Neural crest cell (in vitro differentiated cells): ENCODE data around the gene PDHB. TPM values are rescaled to one million over a fixed set of nuclear protein-coding genes. Genes with fewer than 3 reads are reported as not detected.

Experiments used
- DNase-seq: peaks from one replicate; pipeline ENCODE4 v3.0.0; 2021; ENCODE audit warnings: low read depth, mixed read lengths, low spot score
- H3K27ac Mint-ChIP-seq: one replicate; pipeline ENCODE4 v1.8.0; 2021; ENCODE audit warnings: mild to moderate bottlenecking, mixed read lengths; ENCODE audit not compliant: unreplicated experiment
- H3K27me3 Mint-ChIP-seq: 2 replicates; pipeline ENCODE4 v1.8.0; 2021; ENCODE audit warnings: low read depth, mild to moderate bottlenecking, mixed read lengths
- H3K36me3 Mint-ChIP-seq: 2 replicates; pipeline ENCODE4 v1.8.0; 2021; ENCODE audit warnings: low read depth, mild to moderate bottlenecking, mixed read lengths
- H3K4me1 Mint-ChIP-seq: 2 replicates; pipeline ENCODE4 v1.8.0; 2021; ENCODE audit warnings: mixed read lengths
- H3K4me3 Mint-ChIP-seq: one replicate; pipeline ENCODE4 v1.8.0; 2021; ENCODE audit warnings: mild to moderate bottlenecking, mixed read lengths
- H3K9me3 Mint-ChIP-seq: 2 replicates; pipeline ENCODE4 v1.8.0; 2021; ENCODE audit warnings: mixed read lengths
- CTCF ChIP-seq: fragments of 200-600 bp; sonication (generic); conservative IDR thresholded peaks from 2 replicates; pipeline ENCODE4 v1.5.0; 2021; ENCODE audit warnings: antibody characterized with exemption, mild to moderate bottlenecking
- total RNA-seq: library from RNA; stranded (reverse); gene quantifications from 2 replicates; pipeline ENCODE4 v1.2.1, GENCODE V29; 2021

PDHB gene
- total RNA-seq, 1 donor from 2014 or later = 71.4 TPM

GRCh38 chr3:58466899-58467563 lies 33.4 kb upstream of the PDHB start:
- DNase-seq = no peak
- Mint-ChIP-seq H3K27ac (peak overlapping the region; percentile 20), H3K36me3 (no peaks in the 10 kb centered on the region), H3K4me1 (peaks cover 16% of the 10 kb centered on the region), H3K4me3 (no peak overlapping the region), H3K9me3 (no peaks in the 10 kb centered on the region), H3K27me3 (no peaks in the 10 kb centered on the region)
- no peak for TF ChIP-seq CTCF

GRCh38 chr3:58464866-58465265 lies 31.2 kb upstream of the PDHB start:
- Mint-ChIP-seq H3K27me3 (no peaks in the 10 kb centered on the region), H3K36me3 (no peaks in the 10 kb centered on the region), H3K27ac (no peak overlapping the region), H3K9me3 (no peaks in the 10 kb centered on the region), H3K4me3 (no peak overlapping the region), H3K4me1 (peaks cover 6% of the 10 kb centered on the region)
- TF ChIP-seq CTCF = no peak
- no peak for DNase-seq

GRCh38 chr3:58463942-58464271 lies 30.3 kb upstream of the PDHB start:
- Mint-ChIP-seq H3K4me1 (peaks cover 6% of the 10 kb centered on the region), H3K4me3 (no peak overlapping the region), H3K27me3 (no peaks in the 10 kb centered on the region), H3K9me3 (no peaks in the 10 kb centered on the region), H3K27ac (no peak overlapping the region), H3K36me3 (no peaks in the 10 kb centered on the region)
- DNase-seq = no peak
- TF ChIP-seq CTCF = no peak

GRCh38 chr3:58463181-58463941 lies 29.7 kb upstream of the PDHB start:
- no peaks in the 10 kb centered on the region for H3K9me3 Mint-ChIP-seq
- peak; percentile 60 for DNase-seq
- H3K27me3 Mint-ChIP-seq = no peaks in the 10 kb centered on the region
- no peak overlapping the region for H3K4me3 Mint-ChIP-seq
- TF ChIP-seq CTCF = peak; percentile 83
- no peaks in the 10 kb centered on the region for H3K36me3 Mint-ChIP-seq
- H3K4me1 Mint-ChIP-seq = peaks cover 6% of the 10 kb centered on the region
- H3K27ac Mint-ChIP-seq = no peak overlapping the region

GRCh38 chr3:58462829-58463180 lies 29.2 kb upstream of the PDHB start:
- Mint-ChIP-seq H3K27me3 (no peaks in the 10 kb centered on the region), H3K4me1 (peaks cover 6% of the 10 kb centered on the region), H3K27ac (no peak overlapping the region), H3K9me3 (no peaks in the 10 kb centered on the region), H3K4me3 (no peak overlapping the region), H3K36me3 (no peaks in the 10 kb centered on the region)
- TF ChIP-seq CTCF = no peak
- DNase-seq = no peak
